PC-9 (cell line): Measurements from ENCODE around the gene MBNL3. TPM values are rescaled to one million over a fixed set of nuclear protein-coding genes. Genes with fewer than 3 reads are reported as not detected.

Experiments used
- BruUV-seq: library from RNA; stranded (reverse); fragments of 400-500 nt; replicated peaks from 2 replicates; lab custom pipeline; 2021; lab: Mats Ljungman, UMichigan
- CTCF ChIA-PET: fragments of 300-600 bp; sonication (Branson Sonifier 250); formaldehyde crosslinking; loops from one replicate; lab custom pipeline; 2022; ENCODE audit warnings: antibody characterized with exemption; lab: Charles Lee
- POLR2A ChIA-PET: fragments of 300-600 bp; sonication (Branson Sonifier 250); formaldehyde crosslinking; loops from one replicate; lab custom pipeline; 2022; ENCODE audit warnings: antibody characterized with exemption; ENCODE audit not compliant: unreplicated experiment; lab: Charles Lee
- DNase-seq, 2 experiments: peaks; one replicate each; pipeline versions ENCODE4 v3.0.0 to v3.0.0-alpha.2; 2015 to 2022; ENCODE audit warnings: mixed read lengths in 1 of 2
- H2AFZ ChIP-seq: fragments of 200-600 bp; sonication (generic); 2 replicates; pipeline ENCODE4 v1.8.1; 2017; ENCODE audit warnings: antibody characterized with exemption
- H3F3A ChIP-seq: fragments of 200-600 bp; sonication (generic); 2 replicates; pipeline ENCODE4 v1.8.1; 2017; ENCODE audit warnings: antibody characterized with exemption, mild to moderate bottlenecking, low read depth; ENCODE audit not compliant: insufficient read depth
- H3K27ac ChIP-seq: fragments of 200-600 bp; sonication (generic); 2 replicates; pipeline ENCODE4 v1.6.1; 2016; ENCODE audit warnings: mixed run types
- H3K27me3 ChIP-seq: fragments of 200-600 bp; sonication (generic); 2 replicates; pipeline ENCODE4 v1.6.1; 2016; ENCODE audit warnings: low read depth, mixed run types; ENCODE audit not compliant: insufficient read depth
- H3K36me3 ChIP-seq: fragments of 200-600 bp; sonication (generic); 2 replicates; pipeline ENCODE4 v1.6.1; 2016; ENCODE audit warnings: low read depth, mixed run types
- H3K4me1 ChIP-seq: fragments of 200-600 bp; sonication (generic); replicated peaks from 2 replicates; pipeline ENCODE4 v1.6.1; 2016; ENCODE audit warnings: mixed run types; ENCODE audit not compliant: insufficient read depth
- H3K4me2 ChIP-seq: fragments of 200-600 bp; sonication (generic); 2 replicates; pipeline ENCODE4 v1.6.1; 2017; ENCODE audit warnings: mixed run types
- H3K4me3 ChIP-seq: fragments of 200-600 bp; sonication (generic); 2 replicates; pipeline ENCODE4 v1.6.1; 2016; ENCODE audit warnings: mixed run types
- H3K79me2 ChIP-seq: fragments of 200-600 bp; sonication (generic); 2 replicates; pipeline ENCODE4 v1.6.1; 2017; ENCODE audit warnings: low read depth, mixed run types
- H3K9me2 ChIP-seq: fragments of 200-600 bp; sonication (generic); 2 replicates; pipeline ENCODE4 v1.8.1; 2017; ENCODE audit warnings: mild to moderate bottlenecking; ENCODE audit not compliant: insufficient read depth
- H3K9me3 ChIP-seq: fragments of 200-600 bp; sonication (generic); 2 replicates; pipeline ENCODE4 v1.8.1; 2016; ENCODE audit warnings: low read depth; ENCODE audit not compliant: insufficient read depth
- H4K20me1 ChIP-seq: fragments of 200-600 bp; sonication (generic); 2 replicates; pipeline ENCODE4 v1.8.1; 2017; ENCODE audit not compliant: insufficient read depth
- CTCF ChIP-seq: fragments of 200-600 bp; sonication (generic); conservative IDR thresholded peaks from 2 replicates; pipeline ENCODE4 v1.6.1; 2017; ENCODE audit warnings: mixed run types, antibody characterized with exemption, mild to moderate bottlenecking, moderate library complexity
- EZH2 ChIP-seq: fragments of 200-600 bp; sonication (generic); IDR thresholded peaks from 2 replicates; pipeline ENCODE4 v1.8.0; 2017; ENCODE audit warnings: antibody characterized with exemption, low read depth
- intact Hi-C: fragments of 100-400 bp; cut with micrococcal nuclease; formaldehyde crosslinking; loops from one replicate; pipeline ENCODE4 v1.10.0; 2022; ENCODE audit not compliant: unreplicated experiment
- total RNA-seq: library from RNA; stranded (reverse); gene quantifications from 2 replicates; pipeline ENCODE4 v1.2.3, GENCODE V29; 2021

MBNL3 gene
- total RNA-seq, 1 experiment from 2014 or later: 36.1 TPM

GRCh38 chrX:132493095-132493494 is 4.3 kb upstream of the MBNL3 start:
- Histone ChIP-seq H3K79me2 (no peaks in the 10 kb centered on the region), H3K4me1 (peaks cover 18% of the 10 kb centered on the region), H3F3A (peaks cover 15% of the 10 kb centered on the region; the same call in 1 of the 2 replicates), H3K9me2 (no peaks in the 10 kb centered on the region), H2AFZ (no peak overlapping the region), H4K20me1 (no peaks in the 10 kb centered on the region), H3K36me3 (no peaks in the 10 kb centered on the region), H3K27me3 (no peaks in the 10 kb centered on the region), H3K4me2 (no peak overlapping the region), H3K27ac (no peak overlapping the region), H3K4me3 (no peak overlapping the region), H3K9me3 (no peaks in the 10 kb centered on the region)
- TF ChIP-seq EZH2: no peak
- TF ChIP-seq CTCF: no peak
- BruUV-seq: no TSS peak
- ChIA-PET POLR2A (no interaction called here), CTCF (no interaction called here)
- DNase-seq: no peak
- intact Hi-C loops: loop anchor here (5.0 kb wide), 2 partner anchors 119 to 471 kb away; partner anchors contain the start of gene STK26

GRCh38 chrX:132491191-132491590 is 2.4 kb upstream of the MBNL3 start:
- CTCF ChIA-PET: interaction anchor here (1.1 to 1.2 kb wide), 2 partner anchors 86 to 101 kb away, joined by 3 to 4 read pairs; no protein-coding TSS in a partner anchor
- Histone ChIP-seq H3K79me2 (no peaks in the 10 kb centered on the region), H3K4me1 (peaks cover 27% of the 10 kb centered on the region), H4K20me1 (no peaks in the 10 kb centered on the region), H2AFZ (peak overlapping the region; percentile 88; the same call in 1 of the 2 replicates), H3K4me3 (peak overlapping the region; percentile 93; the same call in 1 of the 2 replicates), H3K27ac (no peak overlapping the region), H3K27me3 (no peaks in the 10 kb centered on the region), H3K4me2 (peak overlapping the region; percentile 90), H3F3A (peaks cover 15% of the 10 kb centered on the region; the same call in 1 of the 2 replicates), H3K36me3 (no peaks in the 10 kb centered on the region), H3K9me3 (no peaks in the 10 kb centered on the region), H3K9me2 (no peaks in the 10 kb centered on the region)
- no TSS peak for BruUV-seq
- no peak for TF ChIP-seq EZH2
- peak; percentile 51; the same call in 1 of the 2 replicates for TF ChIP-seq CTCF
- intact Hi-C loops: loop anchor here (5.0 kb wide), 2 partner anchors 121 to 469 kb away; partner anchors contain the start of gene STK26
- POLR2A ChIA-PET: interaction anchor here (0.7 kb wide), 1 partner anchor 270 kb away, joined by 3 read pairs; no protein-coding TSS in a partner anchor
- peak; percentile 30 to 89 for DNase-seq

GRCh38 chrX:132489578-132490419 is 961 bp upstream of the MBNL3 start:
- Histone ChIP-seq H3K4me1 (peaks cover 27% of the 10 kb centered on the region), H3K4me3 (peak overlapping the region; percentile 93), H3K79me2 (no peaks in the 10 kb centered on the region), H3K27me3 (no peaks in the 10 kb centered on the region), H3K9me3 (no peaks in the 10 kb centered on the region), H3K4me2 (peak overlapping the region; percentile 90), H4K20me1 (no peaks in the 10 kb centered on the region), H3K27ac (peak overlapping the region; percentile 75), H3F3A (peaks cover 15% of the 10 kb centered on the region; the same call in 1 of the 2 replicates), H3K36me3 (no peaks in the 10 kb centered on the region), H2AFZ (peak overlapping the region; percentile 96), H3K9me2 (no peaks in the 10 kb centered on the region)
- TSS peak; percentile 68 for BruUV-seq
- ChIA-PET POLR2A (interaction anchor here (0.6 kb wide), 2 partner anchors 80 to 657 kb away, joined by 3 read pairs; no protein-coding TSS in a partner anchor), CTCF (interaction anchor here (0.9 to 1.2 kb wide), 2 partner anchors 52 to 103 kb away, joined by 3 read pairs; no protein-coding TSS in a partner anchor)
- intact Hi-C loops: loop anchor here (5.0 to 10.0 kb wide), 5 partner anchors 123 to 655 kb away; partner anchors contain the start of genes RAP2C and STK26
- no peak for TF ChIP-seq CTCF
- no peak for TF ChIP-seq EZH2
- peak in 1 of 2 experiments; percentile 37 for DNase-seq
